Smooth muscle cell of the brain vasculature (primary cell): Measurements from ENCODE around the gene GPC5.

Experiments
- DNase-seq: peaks from one replicate; pipeline ENCODE4 v3.0.0-alpha.2; 2012; ENCODE audit warnings: low read depth, low spot score

Gene GPC5

GRCh38 chr13:91592056-91593014, 193.9 kb downstream of the GPC5 start:
- no peak for DNase-seq

- DNase-seq, result no peak
Measured at GRCh38 chr13:91593456-91593855, 195.0 kb downstream of the GPC5 start.

GRCh38 chr13:91594061-91594460, 195.6 kb downstream of the GPC5 start:
- DNase-seq, result no peak

GRCh38 chr13:91595677-91596076, 197.3 kb downstream of the GPC5 start:
- no peak for DNase-seq

GRCh38 chr13:91596842-91597241, 198.4 kb downstream of the GPC5 start:
- DNase-seq, result no peak

- DNase-seq, result no peak
Measured at GRCh38 chr13:91598655-91599054, 200.2 kb downstream of the GPC5 start.

- no peak for DNase-seq
Measured at GRCh38 chr13:91601273-91601672, 202.9 kb downstream of the GPC5 start.

GRCh38 chr13:91601807-91602206, 203.4 kb downstream of the GPC5 start:
- DNase-seq, result no peak

- no peak for DNase-seq
Measured at GRCh38 chr13:91609353-91609752, 210.9 kb downstream of the GPC5 start.

GRCh38 chr13:91618315-91618714, 219.9 kb downstream of the GPC5 start:
- no peak for DNase-seq

- DNase-seq, result no peak
Measured at GRCh38 chr13:91620670-91621141, 222.3 kb downstream of the GPC5 start.

- DNase-seq, result no peak
Measured at GRCh38 chr13:91621161-91621560, 222.7 kb downstream of the GPC5 start.

- DNase-seq, result no peak
Measured at GRCh38 chr13:91621963-91622362, 223.5 kb downstream of the GPC5 start.

- DNase-seq, result no peak
Measured at GRCh38 chr13:91622778-91623550, 224.5 kb downstream of the GPC5 start.

GRCh38 chr13:91627952-91628739, 229.7 kb downstream of the GPC5 start:
- DNase-seq, result no peak

GRCh38 chr13:91630946-91631345, 232.5 kb downstream of the GPC5 start:
- DNase-seq, result no peak

- no peak for DNase-seq
Measured at GRCh38 chr13:91632086-91632485, 233.7 kb downstream of the GPC5 start.

- DNase-seq, result no peak
Measured at GRCh38 chr13:91639330-91639729, 240.9 kb downstream of the GPC5 start.

- DNase-seq, result no peak
Measured at GRCh38 chr13:91643394-91643793, 245.0 kb downstream of the GPC5 start.

- no peak for DNase-seq
Measured at GRCh38 chr13:91644806-91645205, 246.4 kb downstream of the GPC5 start.

- DNase-seq, result no peak
Measured at GRCh38 chr13:91647361-91647990, 249.1 kb downstream of the GPC5 start.
